ENCODE data around the gene PIGO. TPM values are rescaled to one million over a fixed set of nuclear protein-coding genes. Genes with fewer than 3 reads are reported as not detected.

The PIGO gene
- total and polyA plus RNA-seq, 2 experiments from 2014 or later: 22.1 to 41.4 TPM

DNA sequence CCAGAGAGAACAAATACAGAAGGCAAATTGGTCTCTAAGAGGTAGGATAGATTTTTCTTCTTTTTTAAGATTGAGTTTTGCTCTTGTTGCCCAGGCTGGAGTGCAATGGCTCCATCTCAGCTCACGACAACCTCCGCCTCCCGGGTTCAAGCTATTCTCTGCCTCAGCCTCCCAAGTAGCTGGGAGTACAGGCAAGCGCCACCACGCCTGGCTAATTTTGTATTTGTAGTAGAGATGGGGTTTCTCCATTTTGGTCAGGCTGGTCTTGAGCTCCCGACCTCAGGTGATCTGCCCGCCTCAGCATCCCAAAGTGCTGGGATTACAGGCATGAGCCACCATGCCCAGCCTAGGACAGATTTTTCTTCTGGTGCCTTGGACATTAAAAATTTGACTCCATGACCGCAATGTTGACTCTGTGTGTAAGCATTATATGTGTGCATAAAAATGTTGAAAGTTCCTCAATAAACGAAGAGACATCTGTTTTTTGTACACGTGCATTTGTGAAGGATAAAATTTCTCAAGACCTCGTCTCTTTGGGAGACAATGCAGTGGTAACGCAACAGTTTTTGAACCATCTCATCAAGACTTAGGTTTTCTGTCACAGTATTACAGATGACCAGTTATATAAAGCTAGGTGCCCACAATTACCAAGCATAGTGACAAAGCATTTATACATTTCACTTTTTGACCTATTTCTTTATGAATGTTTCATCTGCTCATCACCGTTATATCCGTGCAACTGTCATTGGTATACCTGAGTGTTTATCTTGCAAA is 41.3 kb downstream of the PIGO start:
- Histone ChIP-seq H3K9me3 (ENCODE audit: low read depth) (no peaks in the 10 kb centered on the region), H3K27me3 (no peaks in the 10 kb centered on the region), H4K20me1 (ENCODE audit: insufficient read depth, poor library complexity, severe bottlenecking) (peaks cover 4% of the 10 kb centered on the region), H3K9me2 (replicated peaks; ENCODE audit: insufficient read depth) (no peaks in the 10 kb centered on the region), H3K27ac (no peak overlapping the region), H3K4me3 (no peak overlapping the region), H2AFZ (no peak overlapping the region), H3K4me2 (no peak overlapping the region), H3K4me1 (ENCODE audit: insufficient read depth) (no peaks in the 10 kb centered on the region), H3K36me3 (replicated peaks; ENCODE audit: insufficient read depth, low read depth) (no peaks in the 10 kb centered on the region), H3K79me2 (no peaks in the 10 kb centered on the region)
- TF ChIP-seq, protein P1, sequence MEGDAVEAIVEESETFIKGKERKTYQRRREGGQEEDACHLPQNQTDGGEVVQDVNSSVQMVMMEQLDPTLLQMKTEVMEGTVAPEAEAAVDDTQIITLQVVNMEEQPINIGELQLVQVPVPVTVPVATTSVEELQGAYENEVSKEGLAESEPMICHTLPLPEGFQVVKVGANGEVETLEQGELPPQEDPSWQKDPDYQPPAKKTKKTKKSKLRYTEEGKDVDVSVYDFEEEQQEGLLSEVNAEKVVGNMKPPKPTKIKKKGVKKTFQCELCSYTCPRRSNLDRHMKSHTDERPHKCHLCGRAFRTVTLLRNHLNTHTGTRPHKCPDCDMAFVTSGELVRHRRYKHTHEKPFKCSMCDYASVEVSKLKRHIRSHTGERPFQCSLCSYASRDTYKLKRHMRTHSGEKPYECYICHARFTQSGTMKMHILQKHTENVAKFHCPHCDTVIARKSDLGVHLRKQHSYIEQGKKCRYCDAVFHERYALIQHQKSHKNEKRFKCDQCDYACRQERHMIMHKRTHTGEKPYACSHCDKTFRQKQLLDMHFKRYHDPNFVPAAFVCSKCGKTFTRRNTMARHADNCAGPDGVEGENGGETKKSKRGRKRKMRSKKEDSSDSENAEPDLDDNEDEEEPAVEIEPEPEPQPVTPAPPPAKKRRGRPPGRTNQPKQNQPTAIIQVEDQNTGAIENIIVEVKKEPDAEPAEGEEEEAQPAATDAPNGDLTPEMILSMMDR (IDR thresholded peaks at IDR 0.05; ENCODE audit: poor library complexity): no peak
- TF ChIP-seq EZH2phosphoT487 (IDR thresholded peaks at IDR 0.05; ENCODE audit: low read depth, severe bottlenecking, unreplicated experiment): no peak
- no peak for TF ChIP-seq EZH2 (IDR thresholded peaks at IDR 0.05; ENCODE audit: borderline replicate concordance)
- 95% methylated on average over 14 of the region's 14 CpGs for WGBS (ENCODE audit: low lambda C conversion rate, missing lambda C conversion rate)
- DNase-seq (ENCODE audit: low spot score): no peak

DNA sequence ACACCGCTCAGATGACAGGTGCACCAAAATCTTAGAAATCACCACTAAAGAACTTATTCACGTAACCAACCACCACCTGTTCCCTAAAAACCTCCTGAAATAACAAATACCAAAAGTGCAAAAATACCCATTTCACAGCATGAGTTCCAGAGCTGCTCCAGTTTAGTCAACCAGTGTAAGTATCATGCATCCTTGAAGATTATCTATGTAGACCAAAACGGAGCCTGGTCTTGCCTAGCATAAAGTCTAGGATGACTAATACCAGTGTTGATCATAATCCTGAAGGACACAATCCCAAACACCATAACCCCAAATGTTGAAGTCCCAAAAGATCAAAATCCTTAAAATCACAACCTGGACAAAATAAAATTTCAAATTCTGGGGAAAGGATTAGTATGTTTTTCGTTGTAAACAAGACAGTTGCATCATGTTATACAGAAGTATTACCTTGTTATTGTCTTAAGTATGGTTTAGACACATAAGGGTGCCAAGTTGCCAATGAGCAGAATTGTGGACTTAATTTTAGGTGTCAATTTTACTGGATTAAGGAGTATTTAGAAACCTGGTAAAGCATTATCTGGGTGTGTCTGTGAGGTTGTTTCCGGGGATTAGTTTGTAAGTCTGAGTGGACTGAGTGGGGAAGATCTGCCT is 42.1 kb downstream of the PIGO start:
- H3K4me1 ChIP-seq (ENCODE audit: insufficient read depth): no peaks in the 10 kb centered on the region
- no peak overlapping the region for H3K4me2 ChIP-seq
- no peak for DNase-seq (ENCODE audit: low spot score)
- H3K4me3 ChIP-seq: no peak overlapping the region
- no peaks in the 10 kb centered on the region for H3K36me3 ChIP-seq (replicated peaks; ENCODE audit: insufficient read depth, low read depth)
- H3K9me2 ChIP-seq (replicated peaks; ENCODE audit: insufficient read depth): no peaks in the 10 kb centered on the region
- no peaks in the 10 kb centered on the region for H3K27me3 ChIP-seq
- peaks cover 4% of the 10 kb centered on the region for H4K20me1 ChIP-seq (ENCODE audit: insufficient read depth, poor library complexity, severe bottlenecking)
- no peak overlapping the region for H3K27ac ChIP-seq
- 58% methylated on average over 5 of the region's 5 CpGs for WGBS (ENCODE audit: low lambda C conversion rate, missing lambda C conversion rate)
- no peak overlapping the region for H2AFZ ChIP-seq
- H3K79me2 ChIP-seq: no peaks in the 10 kb centered on the region
- no peaks in the 10 kb centered on the region for H3K9me3 ChIP-seq (ENCODE audit: low read depth)
- TF ChIP-seq, protein P1 (IDR thresholded peaks at IDR 0.05; ENCODE audit: poor library complexity): no peak
- TF ChIP-seq EZH2phosphoT487 (IDR thresholded peaks at IDR 0.05; ENCODE audit: low read depth, severe bottlenecking, unreplicated experiment): no peak
- TF ChIP-seq EZH2 (IDR thresholded peaks at IDR 0.05; ENCODE audit: borderline replicate concordance): no peak

DNA sequence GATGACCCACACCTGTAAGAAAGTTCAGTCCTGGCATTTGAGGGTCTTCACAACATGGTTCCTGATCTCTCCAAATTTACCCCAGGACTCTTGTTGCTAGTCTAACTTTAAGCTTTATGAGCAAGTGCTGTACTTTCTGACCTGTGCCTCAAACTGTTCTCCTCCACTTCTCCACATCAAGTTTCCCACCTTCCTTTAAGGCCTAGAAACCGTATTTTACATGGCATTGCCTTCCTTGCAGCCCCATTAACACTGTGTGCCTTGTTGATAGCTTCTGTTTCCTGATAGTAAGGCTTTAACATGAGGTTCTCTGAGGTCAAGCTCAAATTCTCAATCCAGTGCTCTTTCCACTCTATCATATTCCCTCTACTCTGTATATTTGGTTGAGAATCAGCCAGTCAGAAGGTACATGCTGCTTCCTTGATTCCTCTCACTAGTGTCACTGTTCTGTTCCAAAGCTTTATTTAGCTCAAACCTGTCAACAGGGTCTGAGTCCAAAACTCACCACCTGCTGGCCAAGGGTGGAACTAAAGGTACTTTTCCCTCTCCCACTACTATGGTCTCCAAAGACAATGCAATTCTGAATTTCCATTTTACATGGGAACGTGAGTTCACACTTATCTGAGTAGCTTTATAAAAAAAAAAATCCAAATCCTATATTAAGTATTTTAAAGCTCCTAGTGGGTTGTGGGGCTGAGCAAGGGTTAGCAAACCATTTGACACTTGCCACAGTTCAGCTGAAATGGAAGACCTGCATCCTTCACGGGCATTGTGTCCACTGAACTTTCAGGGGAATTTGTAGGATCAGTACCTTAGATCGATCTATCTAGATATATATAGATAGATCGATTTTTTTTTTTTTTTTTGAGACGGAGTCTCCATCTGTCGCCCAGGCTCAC is 45.1 kb downstream of the PIGO start:
- Histone ChIP-seq H2AFZ (no peak overlapping the region), H3K9me2 (replicated peaks; ENCODE audit: insufficient read depth) (no peaks in the 10 kb centered on the region), H3K27me3 (no peaks in the 10 kb centered on the region), H3K4me1 (ENCODE audit: insufficient read depth) (no peaks in the 10 kb centered on the region), H3K27ac (no peak overlapping the region), H3K9me3 (ENCODE audit: low read depth) (no peaks in the 10 kb centered on the region), H3K79me2 (no peaks in the 10 kb centered on the region), H3K4me2 (no peak overlapping the region), H3K4me3 (no peak overlapping the region), H3K36me3 (replicated peaks; ENCODE audit: insufficient read depth, low read depth) (peaks cover 4% of the 10 kb centered on the region), H4K20me1 (ENCODE audit: insufficient read depth, poor library complexity, severe bottlenecking) (peaks cover 4% of the 10 kb centered on the region)
- 90% methylated on average over 7 of the region's 7 CpGs for WGBS (ENCODE audit: low lambda C conversion rate, missing lambda C conversion rate)
- TF ChIP-seq, protein P1 (IDR thresholded peaks at IDR 0.05; ENCODE audit: poor library complexity): peak; percentile 53
- TF ChIP-seq EZH2 (IDR thresholded peaks at IDR 0.05; ENCODE audit: borderline replicate concordance): no peak
- DNase-seq (ENCODE audit: low spot score): peak; percentile 53
